Measurements from ENCODE around the gene SLC35G2.

DNA sequence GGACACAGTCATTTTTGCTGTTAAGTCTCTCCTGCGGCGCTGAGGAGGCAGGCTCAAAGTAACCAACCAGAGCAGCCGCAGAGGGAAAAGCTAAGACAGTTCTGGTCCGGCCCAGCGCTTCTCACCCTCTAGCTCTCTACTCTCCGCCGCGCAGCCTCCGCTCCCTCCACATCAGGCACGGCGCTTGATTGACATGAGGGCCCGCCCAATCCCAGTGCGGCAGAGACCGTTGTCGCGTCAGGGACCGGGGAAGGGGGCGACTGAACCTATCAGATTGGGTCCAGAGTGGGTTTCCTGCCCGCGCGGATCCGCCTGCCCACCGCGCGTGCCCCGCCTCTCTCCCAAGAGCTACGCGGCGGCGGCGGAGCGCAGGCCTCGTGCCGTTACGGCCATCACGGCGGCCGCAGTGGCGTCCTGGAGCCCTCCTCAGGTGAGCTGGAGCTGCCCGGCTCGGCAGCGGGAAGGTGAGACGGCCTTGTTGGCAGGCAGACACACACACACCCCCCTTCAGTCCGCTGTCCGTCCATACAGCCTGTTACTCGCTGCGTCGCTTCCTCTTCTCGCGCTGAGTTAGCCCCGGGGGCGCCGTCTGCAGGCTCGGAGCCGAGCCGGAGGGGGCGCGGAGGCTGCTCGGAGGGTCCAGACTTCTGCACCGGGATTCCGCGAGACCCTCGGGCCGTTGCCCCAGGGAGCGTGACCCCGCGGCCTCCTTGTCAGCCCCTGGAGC is 43.1 kb downstream of the SLC35G2 start, which contains the start of gene NCK1:
- TF ChIP-seq POLR2A (IDR thresholded peaks at IDR 0.05; ENCODE audit: low read depth, low read length), result peak; percentile 94
- TF ChIP-seq TAF1 (IDR thresholded peaks at IDR 0.05; ENCODE audit: low read depth, low read length), result peak; percentile 62; the same call in 1 of the 2 replicates
- TF ChIP-seq SPI1 (IDR thresholded peaks at IDR 0.05; ENCODE audit: low read depth, low read length), result peak; percentile 50; the same call in 1 of the 2 replicates
- TF ChIP-seq POLR2AphosphoS5 (IDR thresholded peaks at IDR 0.05; ENCODE audit: low read depth, low read length), result peak; percentile 96
- peak; percentile 10 for TF ChIP-seq POU2F2 (IDR thresholded peaks at IDR 0.05; ENCODE audit: low read depth, low read length)
- TF ChIP-seq PAX5 (IDR thresholded peaks at IDR 0.05; ENCODE audit: insufficient read depth, low read length, severe bottlenecking), result no peak

Measured in GM12891 (cell line).